Neural progenitor cell (in vitro differentiated cells): ENCODE results near the gene CDH23.
"Not testable (repeated sequence)": the region's sequence is repeated elsewhere in the genome, so short reads cannot be mapped to it uniquely, and the experiment has no call there.

Experiments
- EZH2phosphoT487 ChIP-seq: fragments of 200-600 bp; sonication (generic); IDR thresholded peaks from 2 replicates; pipeline ENCODE4 v1.6.1; 2017; ENCODE audit warnings: antibody characterized with exemption
- TF ChIP-seq, protein P1 (sequence below): fragments of 200-600 bp; sonication (generic); IDR thresholded peaks from 2 replicates; pipeline ENCODE4 v1.5.1; 2017; ENCODE audit warnings: antibody characterized with exemption, mild to moderate bottlenecking

DNA sequence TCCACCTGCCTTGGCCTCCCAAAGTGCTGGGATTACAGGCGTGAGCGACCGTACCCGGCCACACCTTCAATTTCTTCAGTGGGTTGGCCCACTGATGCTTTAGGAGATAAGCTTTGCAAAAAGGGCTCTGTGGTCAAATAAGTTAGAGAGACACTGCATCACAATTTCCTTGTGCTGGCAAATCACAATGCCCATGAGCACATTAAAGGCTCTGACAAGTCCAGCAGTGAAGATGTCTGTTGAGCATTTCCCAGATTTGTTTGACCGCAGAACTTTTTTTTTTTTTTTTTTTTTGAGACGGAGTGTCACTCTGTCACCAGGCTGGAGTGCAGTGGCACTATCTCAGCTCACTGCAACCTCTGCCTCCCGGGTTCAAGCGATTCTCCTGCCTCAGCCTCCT, 203.5 kb downstream of the CDH23 start:
- TF ChIP-seq, protein P1, sequence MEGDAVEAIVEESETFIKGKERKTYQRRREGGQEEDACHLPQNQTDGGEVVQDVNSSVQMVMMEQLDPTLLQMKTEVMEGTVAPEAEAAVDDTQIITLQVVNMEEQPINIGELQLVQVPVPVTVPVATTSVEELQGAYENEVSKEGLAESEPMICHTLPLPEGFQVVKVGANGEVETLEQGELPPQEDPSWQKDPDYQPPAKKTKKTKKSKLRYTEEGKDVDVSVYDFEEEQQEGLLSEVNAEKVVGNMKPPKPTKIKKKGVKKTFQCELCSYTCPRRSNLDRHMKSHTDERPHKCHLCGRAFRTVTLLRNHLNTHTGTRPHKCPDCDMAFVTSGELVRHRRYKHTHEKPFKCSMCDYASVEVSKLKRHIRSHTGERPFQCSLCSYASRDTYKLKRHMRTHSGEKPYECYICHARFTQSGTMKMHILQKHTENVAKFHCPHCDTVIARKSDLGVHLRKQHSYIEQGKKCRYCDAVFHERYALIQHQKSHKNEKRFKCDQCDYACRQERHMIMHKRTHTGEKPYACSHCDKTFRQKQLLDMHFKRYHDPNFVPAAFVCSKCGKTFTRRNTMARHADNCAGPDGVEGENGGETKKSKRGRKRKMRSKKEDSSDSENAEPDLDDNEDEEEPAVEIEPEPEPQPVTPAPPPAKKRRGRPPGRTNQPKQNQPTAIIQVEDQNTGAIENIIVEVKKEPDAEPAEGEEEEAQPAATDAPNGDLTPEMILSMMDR, result not testable (repeated sequence)
- TF ChIP-seq EZH2phosphoT487, result not testable (repeated sequence)
